Measurements from ENCODE around the gene SEC22A. TPM values are rescaled to one million over a fixed set of nuclear protein-coding genes. Genes with fewer than 3 reads are reported as not detected.
A peak's percentile ranks its signal among the peaks of the same experiment; 100 is the strongest.
"Not testable (repeated sequence)": the region's sequence is repeated elsewhere in the genome, so short reads cannot be mapped to it uniquely, and the experiment has no call there.

SEC22A gene
- total RNA-seq, 2 experiments from 2014 or later: 19.6 to 21.5 TPM

GRCh38 chr3:123194552-123194951, 7.2 kb upstream of the SEC22A start:
- peaks cover 4% of the 10 kb centered on the region for H3K9me3 Mint-ChIP-seq
- no peak overlapping the region for H3K4me3 Mint-ChIP-seq
- no peak overlapping the region for H3K27ac Mint-ChIP-seq
- CTCF ChIA-PET: interaction anchor here (1.1 kb wide), 1 partner anchor 274 kb away, joined by 3 read pairs; no protein-coding TSS in a partner anchor
- H3K27me3 Mint-ChIP-seq: peaks cover 4% of the 10 kb centered on the region
- POLR2A ChIA-PET: no interaction called here
- no peak for DNase-seq
- H3K36me3 Mint-ChIP-seq: peaks cover 4% of the 10 kb centered on the region
- intact Hi-C loops (cut with micrococcal nuclease): no loop called here
- no peaks in the 10 kb centered on the region for H3K4me1 Mint-ChIP-seq (ENCODE audit: low read depth)

- CTCF ChIA-PET: interaction anchor here (0.7 kb wide), 1 partner anchor 1357 kb away, joined by 3 read pairs; no protein-coding TSS in a partner anchor
- H3K36me3 Mint-ChIP-seq: peaks cover 4% of the 10 kb centered on the region
Observed at GRCh38 chr3:123198372-123198771, 3.4 kb upstream of the SEC22A start.

GRCh38 chr3:123201223-123201556, 553 bp upstream of the SEC22A start:
- H3K27me3 Mint-ChIP-seq: no peaks in the 10 kb centered on the region
- H3K4me1 Mint-ChIP-seq (ENCODE audit: low read depth): peaks cover 20% of the 10 kb centered on the region
- intact Hi-C loops (cut with micrococcal nuclease): loop anchor here (1.0 to 5.0 kb wide), 5 partner anchors 134 to 1539 kb away; partner anchors contain the start of genes FAM162A, HACD2, HCLS1 and MIX23
- DNase-seq: no peak
- H3K4me3 Mint-ChIP-seq: peak overlapping the region; percentile 87
- H3K9me3 Mint-ChIP-seq: peaks cover 4% of the 10 kb centered on the region
- H3K27ac Mint-ChIP-seq: peak overlapping the region; percentile 86
- H3K36me3 Mint-ChIP-seq: peaks cover 6% of the 10 kb centered on the region
- CTCF ChIA-PET: no interaction called here
- POLR2A ChIA-PET: interaction anchor here (1.2 kb wide), 1 partner anchor 134 kb away, joined by 6 read pairs; no protein-coding TSS in a partner anchor

More at GRCh38 chr3:123198372-123198771, 3.4 kb upstream of the SEC22A start:
- DNase-seq: no peak
- POLR2A ChIA-PET: interaction anchor here (0.5 to 1.4 kb wide), 2 partner anchors 9 to 263 kb away, joined by 3 read pairs; no protein-coding TSS in a partner anchor
- peaks cover 2% of the 10 kb centered on the region for H3K27me3 Mint-ChIP-seq
- peaks cover 4% of the 10 kb centered on the region for H3K9me3 Mint-ChIP-seq
- no peak overlapping the region for H3K27ac Mint-ChIP-seq
- intact Hi-C loops (cut with micrococcal nuclease): no loop called here
- no peak overlapping the region for H3K4me3 Mint-ChIP-seq
- peaks cover 16% of the 10 kb centered on the region for H3K4me1 Mint-ChIP-seq (ENCODE audit: low read depth)

GRCh38 chr3:123202451-123202850, 708 bp downstream of the SEC22A start:
- peak; percentile 19 for DNase-seq
- H3K4me1 Mint-ChIP-seq (ENCODE audit: low read depth): peaks cover 26% of the 10 kb centered on the region
- POLR2A ChIA-PET: interaction anchor here (1.2 kb wide), 1 partner anchor 135 kb away, joined by 6 read pairs; no protein-coding TSS in a partner anchor
- peak overlapping the region; percentile 87 for H3K4me3 Mint-ChIP-seq
- peak overlapping the region; percentile 77 for H3K27ac Mint-ChIP-seq
- H3K36me3 Mint-ChIP-seq: peaks cover 6% of the 10 kb centered on the region
- CTCF ChIA-PET: no interaction called here
- H3K9me3 Mint-ChIP-seq: peaks cover 4% of the 10 kb centered on the region
- H3K27me3 Mint-ChIP-seq: no peaks in the 10 kb centered on the region
- intact Hi-C loops (cut with micrococcal nuclease): loop anchor here (5.0 kb wide), 3 partner anchors 405 to 1540 kb away; partner anchors contain the start of genes FAM162A, HCLS1, MIX23 and SLC49A4

- no peak for DNase-seq
- peaks cover 19% of the 10 kb centered on the region for H3K36me3 Mint-ChIP-seq
- intact Hi-C loops (cut with micrococcal nuclease): no loop called here
- H3K27me3 Mint-ChIP-seq: no peaks in the 10 kb centered on the region
- POLR2A ChIA-PET: no interaction called here
- H3K4me3 Mint-ChIP-seq: no peak overlapping the region
- peaks cover 14% of the 10 kb centered on the region for H3K4me1 Mint-ChIP-seq (ENCODE audit: low read depth)
- H3K27ac Mint-ChIP-seq: no peak overlapping the region
- CTCF ChIA-PET: no interaction called here
- H3K9me3 Mint-ChIP-seq: no peaks in the 10 kb centered on the region
Observed at GRCh38 chr3:123218990-123219389, 17.2 kb downstream of the SEC22A start.

- H3K4me1 Mint-ChIP-seq (ENCODE audit: low read depth); H3K27ac Mint-ChIP-seq; POLR2A ChIA-PET; CTCF ChIA-PET; H3K27me3 Mint-ChIP-seq; H3K9me3 Mint-ChIP-seq; intact Hi-C loops (cut with micrococcal nuclease); DNase-seq; H3K4me3 Mint-ChIP-seq: not testable (repeated sequence)
- H3K36me3 Mint-ChIP-seq: peaks cover 22% of the 10 kb centered on the region
Observed at GRCh38 chr3:123221369-123221768, 19.6 kb downstream of the SEC22A start.

GRCh38 chr3:123225016-123225415, 23.3 kb downstream of the SEC22A start:
- no peak for DNase-seq

GRCh38 chr3:123226549-123226948, 24.8 kb downstream of the SEC22A start:
- ChIA-PET POLR2A (no interaction called here), CTCF (no interaction called here)
- Mint-ChIP-seq H3K27me3 (no peaks in the 10 kb centered on the region), H3K4me1 (ENCODE audit: low read depth) (no peaks in the 10 kb centered on the region), H3K9me3 (peaks cover 13% of the 10 kb centered on the region), H3K36me3 (peaks cover 47% of the 10 kb centered on the region), H3K27ac (no peak overlapping the region), H3K4me3 (no peak overlapping the region)
- DNase-seq: no peak
- intact Hi-C loops (cut with micrococcal nuclease): no loop called here

More at GRCh38 chr3:123225016-123225415, 23.3 kb downstream of the SEC22A start:
- H3K9me3 Mint-ChIP-seq: peaks cover 13% of the 10 kb centered on the region
- H3K27ac Mint-ChIP-seq: no peak overlapping the region
- peaks cover 44% of the 10 kb centered on the region for H3K36me3 Mint-ChIP-seq
- H3K4me1 Mint-ChIP-seq (ENCODE audit: low read depth): no peaks in the 10 kb centered on the region
- no peak overlapping the region for H3K4me3 Mint-ChIP-seq
- ChIA-PET CTCF (no interaction called here), POLR2A (no interaction called here)
- H3K27me3 Mint-ChIP-seq: no peaks in the 10 kb centered on the region
- intact Hi-C loops (cut with micrococcal nuclease): no loop called here

GRCh38 chr3:123229145-123229544, 27.4 kb downstream of the SEC22A start:
- DNase-seq: no peak
- H3K4me3 Mint-ChIP-seq: no peak overlapping the region
- H3K4me1 Mint-ChIP-seq (ENCODE audit: low read depth): no peaks in the 10 kb centered on the region
- ChIA-PET POLR2A (no interaction called here), CTCF (no interaction called here)
- peaks cover 52% of the 10 kb centered on the region for H3K36me3 Mint-ChIP-seq
- no peak overlapping the region for H3K27ac Mint-ChIP-seq
- intact Hi-C loops (cut with micrococcal nuclease): no loop called here
- no peaks in the 10 kb centered on the region for H3K27me3 Mint-ChIP-seq
- H3K9me3 Mint-ChIP-seq: peaks cover 13% of the 10 kb centered on the region

- H3K36me3 Mint-ChIP-seq: peaks cover 31% of the 10 kb centered on the region
- intact Hi-C loops (cut with micrococcal nuclease): no loop called here
- CTCF ChIA-PET: no interaction called here
- H3K27me3 Mint-ChIP-seq: no peaks in the 10 kb centered on the region
- peaks cover 8% of the 10 kb centered on the region for H3K4me1 Mint-ChIP-seq (ENCODE audit: low read depth)
- H3K4me3 Mint-ChIP-seq: no peak overlapping the region
- DNase-seq: no peak
- POLR2A ChIA-PET: no interaction called here
- H3K27ac Mint-ChIP-seq: no peak overlapping the region
- H3K9me3 Mint-ChIP-seq: no peaks in the 10 kb centered on the region
Observed at GRCh38 chr3:123236902-123237301, 35.2 kb downstream of the SEC22A start.

- H3K27ac Mint-ChIP-seq; H3K9me3 Mint-ChIP-seq; H3K27me3 Mint-ChIP-seq; DNase-seq; POLR2A ChIA-PET; intact Hi-C loops (cut with micrococcal nuclease); H3K4me3 Mint-ChIP-seq; CTCF ChIA-PET: not testable (repeated sequence)
- Mint-ChIP-seq H3K36me3 (peaks cover 28% of the 10 kb centered on the region), H3K4me1 (ENCODE audit: low read depth) (peaks cover 17% of the 10 kb centered on the region)
Observed at GRCh38 chr3:123239186-123239585, 37.4 kb downstream of the SEC22A start.

GRCh38 chr3:123239756-123240155, 38.0 kb downstream of the SEC22A start:
- no peak for DNase-seq
- Mint-ChIP-seq H3K4me3 (no peak overlapping the region), H3K9me3 (no peaks in the 10 kb centered on the region), H3K27me3 (no peaks in the 10 kb centered on the region), H3K4me1 (ENCODE audit: low read depth) (peaks cover 17% of the 10 kb centered on the region), H3K36me3 (peaks cover 27% of the 10 kb centered on the region), H3K27ac (no peak overlapping the region)
- ChIA-PET POLR2A (no interaction called here), CTCF (no interaction called here)
- intact Hi-C loops (cut with micrococcal nuclease): no loop called here

- Mint-ChIP-seq H3K4me3 (no peak overlapping the region), H3K36me3 (peaks cover 39% of the 10 kb centered on the region), H3K4me1 (ENCODE audit: low read depth) (peaks cover 13% of the 10 kb centered on the region), H3K27ac (no peak overlapping the region), H3K9me3 (no peaks in the 10 kb centered on the region), H3K27me3 (no peaks in the 10 kb centered on the region)
- intact Hi-C loops (cut with micrococcal nuclease): no loop called here
- DNase-seq: peak; percentile 14
- ChIA-PET CTCF (no interaction called here), POLR2A (no interaction called here)
Observed at GRCh38 chr3:123244128-123244527, 42.4 kb downstream of the SEC22A start.
